Endometrial microvascular endothelial cells (primary cell): ENCODE measurements around the gene TUBB3. TPM values are rescaled to one million over a fixed set of nuclear protein-coding genes. Genes with fewer than 3 reads are reported as not detected.
"Not testable (repeated sequence)": the region's sequence is repeated elsewhere in the genome, so short reads cannot be mapped to it uniquely, and the experiment has no call there.

Source experiments
- in situ Hi-C: cut with HindIII; loops from 2 replicates; pipeline ENCODE4 v1.10.0; 2017; ENCODE audit warnings: low sequenced_read_pairs, low pct_unique_long_range_greater_than_20kb; ENCODE audit errors: inconsistent ontology term
- total RNA-seq: library from RNA; depleted of rRNA; stranded (reverse); fragments of >200 nt; gene quantifications from one replicate; pipeline ENCODE4 v1.2.3, GENCODE V29; 2015; ENCODE audit errors: inconsistent ontology term

Gene TUBB3
- total RNA-seq, 1 donor from 2014 or later: 119 TPM

GRCh38 chr16:89934019-89934418 is 10.9 kb downstream of the TUBB3 start:
- in situ Hi-C loops: not testable (repeated sequence)

- in situ Hi-C loops: no loop called here
Measured at GRCh38 chr16:89934611-89935553, 11.7 kb downstream of the TUBB3 start.

GRCh38 chr16:89935620-89936019 is 12.5 kb downstream of the TUBB3 start:
- in situ Hi-C loops: not testable (repeated sequence)

- in situ Hi-C loops: no loop called here
Measured at GRCh38 chr16:89936034-89936433, 12.9 kb downstream of the TUBB3 start.

- in situ Hi-C loops: no loop called here
Measured at GRCh38 chr16:89936508-89936907, 13.4 kb downstream of the TUBB3 start.

GRCh38 chr16:89936981-89937380 is 13.8 kb downstream of the TUBB3 start:
- in situ Hi-C loops: no loop called here

GRCh38 chr16:89938175-89938885 is 15.2 kb downstream of the TUBB3 start:
- in situ Hi-C loops: no loop called here

GRCh38 chr16:89944773-89945172 is 21.6 kb downstream of the TUBB3 start:
- in situ Hi-C loops: no loop called here

- in situ Hi-C loops: no loop called here
Measured at GRCh38 chr16:89945654-89946053, 22.5 kb downstream of the TUBB3 start.

GRCh38 chr16:89946515-89946914 is 23.4 kb downstream of the TUBB3 start:
- in situ Hi-C loops: no loop called here

GRCh38 chr16:89949121-89949742 is 26.1 kb downstream of the TUBB3 start:
- in situ Hi-C loops: no loop called here

GRCh38 chr16:89949756-89950155 is 26.6 kb downstream of the TUBB3 start:
- in situ Hi-C loops: no loop called here

- in situ Hi-C loops: no loop called here
Measured at GRCh38 chr16:89951509-89951908, 28.4 kb downstream of the TUBB3 start.

GRCh38 chr16:89952049-89952448 is 28.9 kb downstream of the TUBB3 start:
- in situ Hi-C loops: no loop called here

GRCh38 chr16:89952551-89952950 is 29.4 kb downstream of the TUBB3 start:
- in situ Hi-C loops: no loop called here

- in situ Hi-C loops: no loop called here
Measured at GRCh38 chr16:89953671-89954406, 30.7 kb downstream of the TUBB3 start.

GRCh38 chr16:89954462-89954861 is 31.3 kb downstream of the TUBB3 start:
- in situ Hi-C loops: no loop called here

- in situ Hi-C loops: no loop called here
Measured at GRCh38 chr16:89955001-89955685, 32.0 kb downstream of the TUBB3 start.
